Measurements from ENCODE around the gene ATF5.

GRCh38 chr19:49937750-49938381 is 8.9 kb downstream of the ATF5 start:
- TF ChIP-seq CTCF (IDR thresholded peaks at IDR 0.05) (peak; percentile 94), ZFX (IDR thresholded peaks at IDR 0.05; ENCODE audit: borderline replicate concordance) (no peak)
